Testis (tissue), 3 donors: ENCODE measurements around the gene PYGB. TPM values are rescaled to one million over a fixed set of nuclear protein-coding genes. Genes with fewer than 3 reads are reported as not detected.

Source experiments
- DNase-seq: peaks from one replicate; pipeline ENCODE4 v3.0.0-alpha.2; 2019
- H3K27ac ChIP-seq, 2 donors: fragments of 200-600 bp; sonication (generic); one replicate each; pipeline ENCODE4 v1.5.1; 2019
- H3K27me3 ChIP-seq: fragments of 200-600 bp; sonication (generic); one replicate; pipeline ENCODE4 v1.5.1; 2019
- H3K36me3 ChIP-seq: fragments of 200-600 bp; sonication (generic); one replicate; pipeline ENCODE4 v1.5.1; 2017; ENCODE audit warnings: low read depth; ENCODE audit errors: missing control alignments
- H3K4me1 ChIP-seq: fragments of 200-600 bp; sonication (generic); one replicate; pipeline ENCODE4 v1.5.1; 2019
- H3K4me3 ChIP-seq, 2 donors: fragments of 200-600 bp; sonication (generic); one replicate each; pipeline ENCODE4 v1.5.1; 2017 to 2019
- H3K9me3 ChIP-seq: fragments of 200-600 bp; sonication (generic); one replicate; pipeline ENCODE4 v1.5.1; 2017
- POLR2A ChIP-seq: fragments of 450-650 bp; IDR thresholded peaks from one replicate; pipeline ENCODE4 v1.6.1; 2017; ENCODE audit warnings: antibody characterized with exemption, mild to moderate bottlenecking, moderate library complexity
- WGBS, 2 donors: methylation state at CpG; one replicate each; pipeline ENCODE4 v1.1.5; 2018; 5-methylcytosine and 5-hydroxymethylcytosine counted together
- intact Hi-C: fragments of 100-400 bp; cut with DNase I; formaldehyde crosslinking; loops from one replicate; pipeline ENCODE4 v1.15.1; 2023; ENCODE audit warnings: low total_unique reads
- polyA plus RNA-seq: library from polyadenylated mRNA; stranded (reverse); fragments of 350-450 nt; fragmentation: Illumina TruSeq; extraction: RNeasy Lipid Tissue Mini Kit (QIAGEN cat#74804); gene quantifications from one replicate; pipeline ENCODE4 v1.2.3, GENCODE V29; 2014; ENCODE audit warnings: low read depth, low replicate concordance; ENCODE audit not compliant: insufficient read depth
- total RNA-seq, 2 donors: library from RNA; depleted of rRNA; stranded (reverse); fragments of >200 nt; gene quantifications; one replicate each; pipeline ENCODE4 v1.2.3, GENCODE V29; 2016
- TF ChIP-seq, protein P1 (sequence below), 3 experiments: fragments of 450-650 bp in 2 of 3; fragments of 200-600 bp in 1 of 3; sonication (generic) in 1 of 3; IDR thresholded peaks; one replicate each; pipeline ENCODE4 v1.5.1; 2016 to 2019; ENCODE audit warnings: antibody characterized with exemption in 3 of 3, mild to moderate bottlenecking in 2 of 3, moderate library complexity in 1 of 3

The PYGB gene
- total and polyA plus RNA-seq, 3 donors from 2014 or later: 50.8 to 91.5 (median 91.5) TPM

DNA sequence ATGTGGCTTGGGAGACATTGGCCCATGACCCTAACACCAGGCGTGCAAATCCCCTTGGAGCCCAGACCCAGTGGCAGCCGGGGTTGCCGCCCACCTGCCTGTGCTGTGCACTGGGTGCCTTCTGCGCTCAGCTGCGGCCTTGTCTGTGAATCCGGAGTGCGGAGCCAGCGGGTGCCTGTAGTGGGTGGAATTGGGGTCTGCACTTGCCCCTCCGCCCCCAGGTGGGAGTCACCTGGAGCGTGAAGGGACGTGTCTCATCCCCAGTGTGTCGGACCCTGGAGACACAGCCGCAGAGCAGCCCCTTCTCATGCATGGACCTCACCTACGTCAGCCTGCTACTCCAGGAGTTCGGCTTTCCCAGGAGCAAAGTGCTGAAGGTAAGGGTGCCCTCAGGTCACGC, 22.9 kb upstream of the PYGB start:
- no peak for TF ChIP-seq POLR2A
- TF ChIP-seq, protein P1, sequence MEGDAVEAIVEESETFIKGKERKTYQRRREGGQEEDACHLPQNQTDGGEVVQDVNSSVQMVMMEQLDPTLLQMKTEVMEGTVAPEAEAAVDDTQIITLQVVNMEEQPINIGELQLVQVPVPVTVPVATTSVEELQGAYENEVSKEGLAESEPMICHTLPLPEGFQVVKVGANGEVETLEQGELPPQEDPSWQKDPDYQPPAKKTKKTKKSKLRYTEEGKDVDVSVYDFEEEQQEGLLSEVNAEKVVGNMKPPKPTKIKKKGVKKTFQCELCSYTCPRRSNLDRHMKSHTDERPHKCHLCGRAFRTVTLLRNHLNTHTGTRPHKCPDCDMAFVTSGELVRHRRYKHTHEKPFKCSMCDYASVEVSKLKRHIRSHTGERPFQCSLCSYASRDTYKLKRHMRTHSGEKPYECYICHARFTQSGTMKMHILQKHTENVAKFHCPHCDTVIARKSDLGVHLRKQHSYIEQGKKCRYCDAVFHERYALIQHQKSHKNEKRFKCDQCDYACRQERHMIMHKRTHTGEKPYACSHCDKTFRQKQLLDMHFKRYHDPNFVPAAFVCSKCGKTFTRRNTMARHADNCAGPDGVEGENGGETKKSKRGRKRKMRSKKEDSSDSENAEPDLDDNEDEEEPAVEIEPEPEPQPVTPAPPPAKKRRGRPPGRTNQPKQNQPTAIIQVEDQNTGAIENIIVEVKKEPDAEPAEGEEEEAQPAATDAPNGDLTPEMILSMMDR (IDR thresholded peaks at IDR 0.05): no peak
- WGBS, 2 donors: 96 to 100% methylated on average over 6 to 16 of the region's 16 CpGs
- no peak overlapping the region for H3K27ac ChIP-seq
- intact Hi-C loops: no loop called here
- H3K4me1 ChIP-seq: peaks cover 37% of the 10 kb centered on the region
- no peaks in the 10 kb centered on the region for H3K9me3 ChIP-seq
- H3K4me3 ChIP-seq: no peak overlapping the region
- no peaks in the 10 kb centered on the region for H3K27me3 ChIP-seq
- DNase-seq: no peak
- no peaks in the 10 kb centered on the region for H3K36me3 ChIP-seq

DNA sequence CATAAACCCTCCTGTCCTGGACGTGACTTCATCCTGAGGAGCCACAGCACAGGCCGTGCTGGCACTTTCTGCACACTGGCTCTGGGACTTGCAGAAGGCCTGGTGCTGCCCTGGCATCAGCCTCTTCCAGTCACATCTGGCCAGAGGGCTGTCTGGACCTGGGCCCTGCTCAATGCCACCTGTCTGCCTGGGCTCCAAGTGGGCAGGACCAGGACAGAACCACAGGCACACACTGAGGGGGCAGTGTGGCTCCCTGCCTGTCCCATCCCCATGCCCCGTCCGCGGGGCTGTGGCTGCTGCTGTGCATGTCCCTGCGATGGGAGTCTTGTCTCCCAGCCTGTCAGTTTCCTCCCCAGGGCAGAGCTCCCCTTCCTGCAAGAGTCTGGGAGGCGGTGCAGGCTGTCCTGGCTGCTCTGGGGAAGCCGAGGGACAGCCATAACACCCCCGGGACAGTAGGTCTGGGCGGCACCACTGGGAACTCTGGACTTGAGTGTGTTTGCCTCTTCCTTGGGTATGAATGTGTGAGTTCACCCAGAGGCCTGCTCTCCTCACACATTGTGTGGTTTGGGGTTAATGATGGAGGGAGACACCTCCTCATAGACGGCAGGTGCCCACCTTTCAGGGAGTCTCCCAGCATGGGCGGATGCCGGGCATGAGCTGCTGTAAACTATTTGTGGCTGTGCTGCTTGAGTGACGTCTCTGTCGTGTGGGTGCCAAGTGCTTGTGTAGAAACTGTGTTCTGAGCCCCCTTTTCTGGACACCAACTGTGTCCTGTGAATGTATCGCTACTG, 22.0 kb upstream of the PYGB start:
- no peaks in the 10 kb centered on the region for H3K9me3 ChIP-seq
- no peaks in the 10 kb centered on the region for H3K36me3 ChIP-seq
- H3K27ac ChIP-seq: no peak overlapping the region
- no peak for DNase-seq
- no peak overlapping the region for H3K4me3 ChIP-seq
- no peaks in the 10 kb centered on the region for H3K27me3 ChIP-seq
- intact Hi-C loops: no loop called here
- WGBS, 2 donors: 89 to 95% methylated on average over 14 of the region's 16 CpGs
- TF ChIP-seq POLR2A: no peak
- TF ChIP-seq, protein P1 (IDR thresholded peaks at IDR 0.05): no peak
- peaks cover 30% of the 10 kb centered on the region for H3K4me1 ChIP-seq

DNA sequence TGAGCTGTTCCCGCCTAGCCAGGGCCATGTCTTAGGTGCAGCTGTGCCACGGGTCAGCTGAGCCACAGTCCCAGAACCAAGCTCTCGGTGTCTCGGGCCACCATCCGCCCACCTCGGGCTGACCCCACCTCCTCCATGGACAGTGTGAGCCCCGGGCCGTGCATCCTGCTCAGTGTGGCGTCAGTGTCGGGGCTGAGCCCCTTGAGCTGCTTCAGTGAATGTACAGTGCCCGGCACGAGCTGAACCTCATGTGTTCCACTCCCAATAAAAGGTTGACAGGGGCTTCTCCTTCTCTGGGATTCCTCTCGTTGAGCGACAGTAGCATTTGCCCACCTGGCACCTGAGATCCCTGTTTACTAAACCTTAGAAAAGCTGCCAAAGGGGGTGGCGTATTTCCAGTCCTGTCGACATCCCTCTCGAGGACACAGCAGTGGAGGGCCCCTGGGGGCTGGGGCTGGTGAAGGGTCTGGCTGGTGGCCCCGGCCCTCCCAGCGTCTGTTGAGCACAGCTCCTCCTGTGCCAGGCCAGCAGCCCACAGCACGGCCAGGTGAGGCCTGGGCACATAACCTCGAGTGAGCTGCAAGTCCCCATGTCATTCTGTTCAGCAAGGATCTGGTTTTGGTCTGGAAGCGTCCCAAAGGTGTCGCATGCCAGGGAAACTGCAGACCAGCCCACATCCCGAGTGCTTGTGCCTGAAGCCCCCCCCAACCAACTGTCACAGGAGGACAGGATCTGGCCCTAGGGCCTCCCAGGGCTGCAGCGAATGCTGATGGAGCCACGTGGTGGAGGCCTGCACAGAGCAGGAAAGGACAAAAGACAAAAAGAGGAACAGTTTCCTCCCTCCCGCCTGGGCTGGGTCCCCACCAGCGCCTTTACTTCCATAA, 21.2 kb upstream of the PYGB start:
- no peaks in the 10 kb centered on the region for H3K9me3 ChIP-seq
- WGBS, 2 donors: 68 to 71% methylated on average over 23 to 28 of the region's 28 CpGs
- intact Hi-C loops: no loop called here
- peaks cover 28% of the 10 kb centered on the region for H3K4me1 ChIP-seq
- no peaks in the 10 kb centered on the region for H3K36me3 ChIP-seq
- TF ChIP-seq POLR2A: no peak
- peak overlapping the region; percentile 15 to 70 for H3K27ac ChIP-seq
- DNase-seq: no peak
- H3K4me3 ChIP-seq: no peak overlapping the region
- no peaks in the 10 kb centered on the region for H3K27me3 ChIP-seq

DNA sequence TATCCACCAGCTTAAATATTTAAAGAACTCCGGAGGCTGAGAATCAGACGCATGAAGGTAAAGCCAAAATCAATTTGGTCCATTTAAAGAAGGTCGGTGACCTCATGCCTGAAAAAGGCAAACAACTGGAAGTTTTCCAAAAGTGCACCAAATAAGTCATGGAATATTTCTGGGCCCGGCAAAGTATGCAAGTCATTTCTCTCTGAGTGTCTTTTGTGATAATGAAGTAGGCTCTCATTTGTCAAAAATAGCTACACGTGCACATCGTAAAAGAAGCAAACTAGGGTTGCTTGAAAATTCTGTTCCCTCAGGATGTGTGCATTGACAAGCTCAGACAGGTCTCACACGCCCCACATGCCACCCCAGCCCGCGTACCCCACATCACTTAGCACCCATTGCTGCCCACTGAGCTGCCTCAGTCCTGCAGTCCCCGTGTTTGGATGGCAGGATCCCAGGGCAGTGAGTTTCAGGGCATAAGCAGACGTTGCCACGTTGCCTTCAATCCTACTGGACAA, 20.5 kb upstream of the PYGB start:
- H3K4me3 ChIP-seq: no peak overlapping the region
- DNase-seq: no peak
- H3K4me1 ChIP-seq: peaks cover 24% of the 10 kb centered on the region

More for the DNA sequence above, 20.5 kb upstream of the PYGB start:
- Histone ChIP-seq H3K9me3 (no peaks in the 10 kb centered on the region), H3K27me3 (no peaks in the 10 kb centered on the region), H3K27ac (peak overlapping the region in 1 of 2 donors; percentile 70), H3K36me3 (no peaks in the 10 kb centered on the region)
- no peak for TF ChIP-seq POLR2A
- TF ChIP-seq, protein P1 (IDR thresholded peaks at IDR 0.05): no peak
- intact Hi-C loops: no loop called here
- WGBS, 2 donors: 54 to 56% methylated on average over 12 of the region's 12 CpGs
